COLO668 (cell line): ENCODE data around the gene CHD9.
"Not testable (repeated sequence)": the region's sequence is repeated elsewhere in the genome, so short reads cannot be mapped to it uniquely, and the experiment has no call there.

Experiments
- DNase-seq: peaks from one replicate; lab custom pipeline; 2025; ENCODE audit not compliant: unreplicated experiment; lab: John Stamatoyannopoulos, UW

The CHD9 gene

GRCh38 chr16:53054670-53055485, at the start of gene CHD9:
CHD9 (plus strand) TSS chr16:53054991; CDS start chr16:53156090, 101,099 bp downstream.
- DNase-seq: peak; percentile 91

GRCh38 chr16:53007095-53007494, 47.7 kb upstream of the CHD9 start:
- no peak for DNase-seq

DNA sequence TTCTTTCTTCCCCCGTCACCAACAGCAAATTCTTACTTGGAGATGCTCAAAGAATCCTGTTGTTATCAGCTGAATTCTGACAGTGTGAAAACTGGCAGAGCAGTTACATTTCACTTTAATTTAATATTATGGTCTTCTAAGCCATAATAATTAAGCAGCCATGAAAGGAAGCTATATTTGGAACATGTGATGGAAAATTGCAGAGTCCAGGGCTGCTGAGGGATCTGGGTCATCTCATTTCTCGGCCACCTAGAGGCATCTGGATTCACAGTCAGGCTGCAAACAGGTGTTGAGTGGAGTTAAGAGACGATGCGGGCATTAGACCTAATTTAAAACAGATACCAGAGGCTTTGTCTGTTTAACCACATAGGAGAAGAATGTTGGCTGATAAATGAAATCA, 40.5 kb upstream of the CHD9 start:
- no peak for DNase-seq

GRCh38 chr16:53018834-53019416, 35.9 kb upstream of the CHD9 start:
- DNase-seq: no peak

GRCh38 chr16:53022374-53022773, 32.4 kb upstream of the CHD9 start:
- DNase-seq: peak; percentile 54

GRCh38 chr16:53024045-53024444, 30.7 kb upstream of the CHD9 start:
- no peak for DNase-seq

DNA sequence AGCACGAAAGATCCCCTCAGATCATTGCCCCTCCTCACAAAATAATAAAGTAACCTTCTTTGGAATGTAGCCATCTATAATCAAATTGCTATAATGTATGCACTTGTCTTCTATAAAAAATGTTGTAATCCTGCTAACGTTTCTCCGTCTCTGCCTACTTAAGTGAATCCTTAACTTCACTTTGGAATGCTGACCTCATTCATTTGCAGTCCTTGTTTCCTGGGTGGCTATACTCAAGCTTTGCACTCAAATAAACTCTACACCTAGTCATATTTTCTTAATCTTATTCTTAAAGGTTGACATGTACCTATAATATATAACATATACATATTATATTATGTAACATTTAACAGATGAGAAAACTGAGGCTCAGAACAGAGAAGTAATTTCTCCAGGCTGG, 24.8 kb upstream of the CHD9 start:
- DNase-seq: no peak

- no peak for DNase-seq
Measured at GRCh38 chr16:53031323-53031942, 23.4 kb upstream of the CHD9 start.

GRCh38 chr16:53034306-53034705, 20.5 kb upstream of the CHD9 start:
- DNase-seq: no peak

GRCh38 chr16:53035176-53035942, 19.4 kb upstream of the CHD9 start:
- DNase-seq: no peak

- no peak for DNase-seq
Measured at GRCh38 chr16:53036066-53036465, 18.7 kb upstream of the CHD9 start.

DNA sequence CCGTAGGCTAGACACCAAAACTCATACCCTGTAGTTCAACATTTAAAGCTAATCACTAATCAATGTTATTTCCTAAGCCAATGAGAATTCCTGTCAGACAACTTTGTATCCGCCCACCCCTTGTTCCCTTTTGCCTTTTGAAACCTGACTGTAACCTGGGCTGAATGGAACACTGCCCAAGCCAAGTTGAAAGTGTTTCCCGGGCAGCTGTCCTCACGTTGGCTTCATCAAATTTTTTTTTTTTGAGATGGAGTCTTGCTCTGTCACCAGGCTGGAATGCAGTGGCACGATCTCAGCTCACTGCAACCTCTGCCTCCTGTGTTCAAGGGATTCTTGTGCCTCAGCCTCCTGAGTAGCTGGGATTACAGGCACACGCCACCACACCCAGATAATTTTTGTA, 18.1 kb upstream of the CHD9 start:
- not testable (repeated sequence) for DNase-seq

GRCh38 chr16:53040788-53041187, 14.0 kb upstream of the CHD9 start:
- DNase-seq: no peak

- DNase-seq: no peak
Measured at GRCh38 chr16:53041320-53042051, 13.3 kb upstream of the CHD9 start.

DNA sequence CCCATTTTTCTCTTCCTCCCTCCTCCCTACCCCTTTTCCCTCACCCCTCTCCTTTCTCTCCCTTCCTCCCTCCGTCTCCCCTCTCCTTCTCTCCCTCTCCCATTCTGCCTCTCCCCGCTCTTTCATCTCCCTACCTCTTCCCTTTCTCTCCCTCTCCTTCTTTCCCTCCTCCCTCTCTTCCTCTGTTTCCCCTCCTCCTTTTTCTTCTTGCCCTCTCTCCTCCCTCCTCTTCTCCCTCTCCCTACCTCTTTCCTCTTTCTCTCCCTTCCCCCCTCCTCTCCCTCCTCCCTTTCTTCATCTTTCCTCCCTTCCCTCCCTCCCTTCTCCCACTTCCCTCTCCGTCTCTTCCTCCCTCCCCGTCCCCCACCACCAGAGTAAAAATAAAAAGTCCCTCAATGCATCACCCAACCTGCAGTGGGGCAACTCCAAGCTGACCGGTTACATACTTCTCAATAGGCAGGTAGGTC, 12.5 kb upstream of the CHD9 start:
- DNase-seq: no peak

GRCh38 chr16:53043428-53043831, 11.4 kb upstream of the CHD9 start:
- DNase-seq: no peak

- DNase-seq: no peak
Measured at GRCh38 chr16:53043986-53044601, 10.7 kb upstream of the CHD9 start.

- no peak for DNase-seq
Measured at GRCh38 chr16:53045341-53046220, 9.2 kb upstream of the CHD9 start.

GRCh38 chr16:53047515-53047914, 7.3 kb upstream of the CHD9 start:
- DNase-seq: not testable (repeated sequence)
